ENCODE results near the gene OPTN. TPM values are rescaled to one million over a fixed set of nuclear protein-coding genes. Genes with fewer than 3 reads are reported as not detected.
"Not testable (repeated sequence)": the region's sequence is repeated elsewhere in the genome, so short reads cannot be mapped to it uniquely, and the experiment has no call there.

Gene OPTN
- total and polyA plus RNA-seq, 8 donors = 13.9 to 47.9 (median 24.4) TPM

DNA sequence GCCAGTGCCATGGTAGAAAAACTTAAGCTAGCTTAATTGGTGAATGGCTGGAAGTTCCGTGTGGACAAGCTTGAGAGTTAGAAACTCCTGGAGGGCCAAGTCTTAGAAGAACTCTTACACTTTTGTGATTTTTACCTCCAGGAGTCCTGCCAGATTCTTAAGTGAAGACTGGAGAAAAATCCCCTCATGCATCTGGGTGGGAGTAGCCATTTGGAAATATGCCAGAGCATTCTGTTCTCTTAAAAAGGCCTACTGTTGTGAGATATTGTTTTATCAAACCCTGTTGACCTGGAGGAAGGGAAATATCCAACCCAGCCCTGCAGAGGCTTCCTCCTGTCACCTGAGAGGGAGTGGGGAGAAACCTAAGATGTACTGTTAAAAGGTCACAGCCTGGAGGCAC lies 43.8 kb downstream of the OPTN start:
- 96 to 100% methylated on average over 1 of the region's 1 CpG for WGBS, 2 donors
- DNase-seq (no peak), FAIRE-seq (no peak), ATAC-seq (no peak)
- H3K4me1 ChIP-seq = no peaks in the 10 kb centered on the region
- H3K27me3 ChIP-seq = no peaks in the 10 kb centered on the region
- H3K9me3 ChIP-seq = no peaks in the 10 kb centered on the region
- peaks cover 0 to 14% (median 0%) of the 10 kb centered on the region in 3 donors for H3K36me3 ChIP-seq
- no peak overlapping the region for H3K4me3 ChIP-seq
- H3K27ac ChIP-seq = no peak overlapping the region
- intact Hi-C loops (cut with DNase I) = no loop called here
- TF ChIP-seq, protein P1, sequence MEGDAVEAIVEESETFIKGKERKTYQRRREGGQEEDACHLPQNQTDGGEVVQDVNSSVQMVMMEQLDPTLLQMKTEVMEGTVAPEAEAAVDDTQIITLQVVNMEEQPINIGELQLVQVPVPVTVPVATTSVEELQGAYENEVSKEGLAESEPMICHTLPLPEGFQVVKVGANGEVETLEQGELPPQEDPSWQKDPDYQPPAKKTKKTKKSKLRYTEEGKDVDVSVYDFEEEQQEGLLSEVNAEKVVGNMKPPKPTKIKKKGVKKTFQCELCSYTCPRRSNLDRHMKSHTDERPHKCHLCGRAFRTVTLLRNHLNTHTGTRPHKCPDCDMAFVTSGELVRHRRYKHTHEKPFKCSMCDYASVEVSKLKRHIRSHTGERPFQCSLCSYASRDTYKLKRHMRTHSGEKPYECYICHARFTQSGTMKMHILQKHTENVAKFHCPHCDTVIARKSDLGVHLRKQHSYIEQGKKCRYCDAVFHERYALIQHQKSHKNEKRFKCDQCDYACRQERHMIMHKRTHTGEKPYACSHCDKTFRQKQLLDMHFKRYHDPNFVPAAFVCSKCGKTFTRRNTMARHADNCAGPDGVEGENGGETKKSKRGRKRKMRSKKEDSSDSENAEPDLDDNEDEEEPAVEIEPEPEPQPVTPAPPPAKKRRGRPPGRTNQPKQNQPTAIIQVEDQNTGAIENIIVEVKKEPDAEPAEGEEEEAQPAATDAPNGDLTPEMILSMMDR (IDR thresholded peaks at IDR 0.05) = no peak

DNA sequence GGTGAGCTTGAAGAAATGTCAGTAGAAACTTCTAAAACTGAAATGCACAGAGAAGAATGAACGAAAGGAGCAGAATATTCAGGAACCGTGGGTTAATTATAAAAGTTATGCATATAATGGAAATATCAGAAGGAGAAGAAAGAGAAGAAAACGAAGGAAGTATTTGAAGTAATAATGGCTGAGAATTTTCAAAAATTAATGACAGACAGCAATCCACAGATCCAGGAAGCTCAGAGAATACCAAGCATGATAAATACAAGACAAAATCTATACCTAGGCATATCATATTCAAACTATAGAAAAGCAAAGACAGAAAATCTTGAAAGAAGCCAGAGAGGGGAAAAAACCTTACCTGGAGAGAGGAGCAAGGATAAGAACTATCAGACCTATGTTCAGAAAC lies 44.9 kb downstream of the OPTN start:
- DNase-seq (no peak), FAIRE-seq (no peak), ATAC-seq (no peak)
- Histone ChIP-seq H3K27ac (no peak overlapping the region), H3K4me3 (no peak overlapping the region), H3K4me1 (no peaks in the 10 kb centered on the region), H3K9me3 (no peaks in the 10 kb centered on the region), H3K36me3 (peaks cover 0 to 14% (median 0%) of the 10 kb centered on the region in 3 donors), H3K27me3 (no peaks in the 10 kb centered on the region)
- intact Hi-C loops (cut with DNase I) = no loop called here
- TF ChIP-seq, protein P1 (IDR thresholded peaks at IDR 0.05) = no peak
- WGBS, 2 donors = 96 to 99% methylated on average over 3 of the region's 3 CpGs

DNA sequence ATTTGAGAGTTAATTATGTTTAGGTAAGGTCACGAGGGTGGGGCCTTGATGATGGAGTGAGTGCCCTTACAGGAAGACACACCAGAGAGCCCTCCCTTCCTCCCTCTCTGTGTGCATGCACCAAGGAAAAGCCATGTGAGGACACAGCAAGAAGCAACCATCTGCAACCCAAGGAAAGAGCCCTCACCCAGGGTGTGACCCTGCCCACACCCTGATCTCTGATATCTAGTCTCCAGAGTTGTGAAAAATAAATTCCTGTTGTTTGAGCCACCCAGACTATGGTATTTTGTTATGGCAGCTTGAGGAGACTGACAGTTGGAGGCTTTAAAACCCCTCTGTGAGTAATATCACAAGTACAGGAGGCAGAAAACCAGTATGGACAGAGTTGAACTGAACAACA lies 46.4 kb downstream of the OPTN start:
- 88% methylated on average over 1 of the region's 1 CpG for WGBS, 2 donors
- Histone ChIP-seq H3K4me1 (no peaks in the 10 kb centered on the region), H3K36me3 (peaks cover 0 to 3% (median 0%) of the 10 kb centered on the region in 3 donors), H3K4me3 (no peak overlapping the region), H3K27me3 (no peaks in the 10 kb centered on the region), H3K9me3 (no peaks in the 10 kb centered on the region), H3K27ac (no peak overlapping the region)
- DNase-seq = no peak
- intact Hi-C loops (cut with DNase I) = no loop called here
- no peak for FAIRE-seq
- TF ChIP-seq, protein P1 (IDR thresholded peaks at IDR 0.05) = no peak
- ATAC-seq = no peak

DNA sequence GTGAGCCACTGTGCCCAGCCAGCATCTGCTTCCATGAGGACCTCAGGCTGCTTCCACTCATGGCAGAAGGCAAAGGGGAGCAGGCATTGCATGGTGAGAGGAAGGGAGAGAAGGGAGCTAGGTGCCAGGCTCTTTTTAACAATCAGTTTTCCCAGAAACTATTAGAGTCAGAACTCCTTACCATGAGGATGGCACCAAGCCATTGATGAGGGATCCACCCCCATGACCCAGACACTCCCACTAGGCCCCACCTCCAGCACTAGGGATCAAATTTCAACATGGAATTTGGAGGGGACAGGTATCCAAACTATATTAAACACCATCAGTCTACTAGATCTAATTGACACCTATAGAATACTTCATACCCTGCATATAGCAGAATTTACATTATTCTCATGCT lies 47.2 kb downstream of the OPTN start:
- H3K4me1 ChIP-seq = no peaks in the 10 kb centered on the region
- no peaks in the 10 kb centered on the region for H3K36me3 ChIP-seq
- H3K4me3 ChIP-seq = no peak overlapping the region
- DNase-seq = no peak
- TF ChIP-seq, protein P1 (IDR thresholded peaks at IDR 0.05) = no peak
- H3K9me3 ChIP-seq = no peaks in the 10 kb centered on the region
- no peak for ATAC-seq
- no peak overlapping the region for H3K27ac ChIP-seq
- intact Hi-C loops (cut with DNase I) = no loop called here
- H3K27me3 ChIP-seq = no peaks in the 10 kb centered on the region
- FAIRE-seq = no peak

- no peak for DNase-seq
- no peaks in the 10 kb centered on the region for H3K9me3 ChIP-seq
- FAIRE-seq = no peak
Observed at GRCh38 chr10:13152296-13152695, 52.3 kb downstream of the OPTN start.

DNA sequence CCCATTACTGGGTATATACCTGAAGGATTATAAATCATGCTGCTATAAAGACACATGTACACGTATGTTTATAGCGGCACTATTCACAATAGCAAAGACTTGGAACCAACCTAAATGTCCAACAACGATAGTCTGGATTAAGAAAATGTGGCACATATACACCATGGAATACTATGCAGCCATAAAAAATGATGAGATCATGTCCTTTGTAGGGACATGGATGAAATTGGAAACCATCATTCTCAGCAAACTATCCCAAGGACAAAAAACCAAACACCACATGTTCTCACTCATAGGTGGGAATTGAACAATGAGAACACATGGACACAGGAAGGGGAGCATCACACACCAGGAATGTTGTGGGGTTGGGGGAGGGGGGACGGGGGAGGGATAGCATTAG lies 55.9 kb downstream of the OPTN start:
- H3K36me3 ChIP-seq; H3K27ac ChIP-seq; ATAC-seq; H3K27me3 ChIP-seq; H3K9me3 ChIP-seq; DNase-seq; H3K4me1 ChIP-seq; FAIRE-seq; H3K4me3 ChIP-seq; intact Hi-C loops (cut with DNase I): not testable (repeated sequence)
- WGBS, 2 donors = 82 to 83% methylated on average over 4 of the region's 4 CpGs

More at GRCh38 chr10:13152296-13152695, 52.3 kb downstream of the OPTN start:
- Histone ChIP-seq H3K4me3 (no peak overlapping the region), H3K36me3 (no peaks in the 10 kb centered on the region), H3K27ac (no peak overlapping the region), H3K4me1 (no peaks in the 10 kb centered on the region), H3K27me3 (no peaks in the 10 kb centered on the region)
- TF ChIP-seq, protein P1 (IDR thresholded peaks at IDR 0.05) = no peak
- intact Hi-C loops (cut with DNase I) = no loop called here
- 78 to 88% methylated on average over 3 of the region's 3 CpGs for WGBS, 2 donors
- no peak for ATAC-seq

All from pancreas (tissue), 10 donors.